ENCODE data around the gene MID2.

MID2 gene

GRCh38 chrX:107970073-107970472, 144.4 kb downstream of the MID2 start:
- DNase-seq: no peak

- DNase-seq: no peak
Observed at GRCh38 chrX:107971636-107972035, 146.0 kb downstream of the MID2 start.
